AG10803 (cell line): ENCODE data around the gene TMEM243.

Experiments used
- DNase-seq: peaks from one replicate; pipeline ENCODE4 v3.0.0; 2010; ENCODE audit warnings: low read depth
- H3K4me3 ChIP-seq: 2 replicates; pipeline ENCODE4 v1.5.1; 2011; ENCODE audit warnings: mild to moderate bottlenecking, low read length, control low read depth
- TF ChIP-seq, protein P1 (sequence below): conservative IDR thresholded peaks from 2 replicates; pipeline ENCODE4 v1.5.1; 2011; ENCODE audit warnings: mild to moderate bottlenecking, low read length, control low read depth, inconsistent platforms

Gene TMEM243

DNA sequence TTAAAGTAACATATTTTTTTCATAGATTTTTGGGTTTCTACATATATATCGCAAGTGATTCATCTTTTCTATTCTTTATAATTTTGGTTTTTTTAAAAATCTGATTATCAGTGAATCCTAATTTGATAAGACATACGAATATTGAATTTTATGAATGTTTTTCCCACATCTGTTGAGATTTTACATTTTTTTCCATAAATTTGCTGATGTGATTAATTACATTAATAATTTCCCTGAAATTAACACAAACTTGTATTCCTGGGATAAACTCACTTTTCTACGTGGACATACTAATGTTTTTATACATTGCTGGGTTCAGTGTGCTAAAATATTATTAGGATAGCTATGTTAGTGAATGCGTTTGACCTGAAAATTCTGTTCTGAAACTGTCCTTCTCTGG, 41.2 kb downstream of the TMEM243 start:
- DNase-seq = no peak
- H3K4me3 ChIP-seq = no peak overlapping the region
- TF ChIP-seq, protein P1, sequence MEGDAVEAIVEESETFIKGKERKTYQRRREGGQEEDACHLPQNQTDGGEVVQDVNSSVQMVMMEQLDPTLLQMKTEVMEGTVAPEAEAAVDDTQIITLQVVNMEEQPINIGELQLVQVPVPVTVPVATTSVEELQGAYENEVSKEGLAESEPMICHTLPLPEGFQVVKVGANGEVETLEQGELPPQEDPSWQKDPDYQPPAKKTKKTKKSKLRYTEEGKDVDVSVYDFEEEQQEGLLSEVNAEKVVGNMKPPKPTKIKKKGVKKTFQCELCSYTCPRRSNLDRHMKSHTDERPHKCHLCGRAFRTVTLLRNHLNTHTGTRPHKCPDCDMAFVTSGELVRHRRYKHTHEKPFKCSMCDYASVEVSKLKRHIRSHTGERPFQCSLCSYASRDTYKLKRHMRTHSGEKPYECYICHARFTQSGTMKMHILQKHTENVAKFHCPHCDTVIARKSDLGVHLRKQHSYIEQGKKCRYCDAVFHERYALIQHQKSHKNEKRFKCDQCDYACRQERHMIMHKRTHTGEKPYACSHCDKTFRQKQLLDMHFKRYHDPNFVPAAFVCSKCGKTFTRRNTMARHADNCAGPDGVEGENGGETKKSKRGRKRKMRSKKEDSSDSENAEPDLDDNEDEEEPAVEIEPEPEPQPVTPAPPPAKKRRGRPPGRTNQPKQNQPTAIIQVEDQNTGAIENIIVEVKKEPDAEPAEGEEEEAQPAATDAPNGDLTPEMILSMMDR = no peak

DNA sequence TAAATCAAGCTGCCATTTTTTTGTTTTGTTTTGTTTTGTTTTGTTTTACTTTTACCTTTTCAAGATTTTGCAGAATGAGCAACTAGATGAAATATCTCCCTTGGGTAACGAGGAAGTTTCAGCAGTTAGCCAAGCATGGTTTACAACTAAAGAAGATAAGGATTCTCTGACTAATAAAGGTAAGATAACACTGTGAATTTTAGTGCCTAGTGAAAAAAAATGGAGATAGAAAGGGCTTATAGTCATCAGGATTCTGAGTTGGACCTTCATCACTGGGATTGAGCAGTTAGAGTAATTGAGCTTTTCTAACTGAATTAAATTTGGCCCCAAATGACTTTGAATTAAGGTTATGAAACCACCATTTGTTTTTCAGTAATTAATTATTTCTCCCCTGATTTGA, 46.1 kb downstream of the TMEM243 start:
- TF ChIP-seq, protein P1 = no peak
- no peak overlapping the region for H3K4me3 ChIP-seq
- no peak for DNase-seq

DNA sequence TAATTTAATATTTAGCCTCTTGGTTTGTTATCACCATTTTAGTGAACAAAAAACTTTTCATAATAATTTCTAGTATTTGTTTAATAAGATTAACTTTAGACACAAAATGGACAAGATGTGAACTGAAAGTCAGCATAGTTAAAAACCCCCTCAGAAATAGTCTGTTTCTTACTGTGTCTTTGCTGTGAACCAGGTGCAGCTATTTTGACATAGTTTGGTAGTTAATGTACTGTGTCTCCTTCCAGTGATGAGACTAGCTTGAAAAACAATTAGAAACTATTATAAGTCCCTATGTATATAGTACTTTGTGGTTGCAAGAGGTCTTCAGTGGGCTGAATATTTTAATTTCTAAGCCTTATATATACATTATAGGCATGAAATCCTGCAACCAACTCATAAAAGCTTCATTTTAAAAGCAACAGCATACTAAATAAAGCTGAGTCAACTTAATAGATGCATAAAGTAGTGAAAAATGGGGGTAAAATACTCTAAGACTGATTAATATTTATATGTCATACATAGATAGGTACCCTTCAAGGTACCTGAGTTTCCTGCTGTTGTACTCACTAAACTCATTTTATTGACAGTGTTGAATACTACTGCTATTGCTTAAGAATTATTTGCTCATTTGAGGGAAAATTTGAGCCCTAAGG, 48.1 kb downstream of the TMEM243 start:
- TF ChIP-seq, protein P1 = no peak
- DNase-seq = no peak
- no peak overlapping the region for H3K4me3 ChIP-seq

DNA sequence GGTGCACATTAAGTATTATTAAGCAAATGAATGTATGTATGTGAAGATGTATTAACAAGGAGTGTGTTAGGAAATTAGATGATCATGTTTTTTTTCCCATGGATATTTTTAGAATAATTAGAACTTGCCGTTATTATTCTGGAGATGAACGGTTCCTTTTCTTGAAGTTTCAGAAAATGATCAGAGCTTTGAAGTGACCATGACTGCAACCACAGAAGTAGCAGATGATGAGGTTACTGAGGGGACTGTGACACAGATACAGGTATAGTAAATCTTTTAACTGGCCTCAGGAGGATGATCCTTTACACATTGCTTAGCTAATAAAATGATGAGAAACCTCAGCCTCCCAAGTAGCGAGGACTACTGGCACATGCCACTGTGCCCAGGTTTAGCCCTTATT, 48.7 kb downstream of the TMEM243 start:
- TF ChIP-seq, protein P1 = no peak
- DNase-seq = no peak
- H3K4me3 ChIP-seq = no peak overlapping the region

DNA sequence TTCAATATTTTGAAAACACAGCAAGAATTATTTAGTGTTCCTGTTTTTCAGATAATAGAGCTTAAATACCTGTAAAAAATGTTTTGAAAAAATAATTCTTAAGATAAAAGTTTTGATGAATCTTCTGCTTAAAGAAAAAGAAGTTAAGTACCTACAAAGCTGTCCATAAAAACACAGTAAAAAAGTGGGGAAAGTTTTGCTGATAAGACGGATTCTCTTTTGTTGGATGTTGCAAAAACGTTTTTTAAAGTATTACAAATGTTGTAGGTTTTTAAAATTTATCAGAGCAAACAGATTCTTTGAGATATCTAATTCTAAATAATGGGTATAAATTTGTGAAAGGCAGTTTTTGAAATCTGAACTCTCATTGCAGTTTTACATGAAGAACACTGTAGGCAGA, 55.1 kb downstream of the TMEM243 start:
- TF ChIP-seq, protein P1 = no peak
- DNase-seq = no peak
- no peak overlapping the region for H3K4me3 ChIP-seq

DNA sequence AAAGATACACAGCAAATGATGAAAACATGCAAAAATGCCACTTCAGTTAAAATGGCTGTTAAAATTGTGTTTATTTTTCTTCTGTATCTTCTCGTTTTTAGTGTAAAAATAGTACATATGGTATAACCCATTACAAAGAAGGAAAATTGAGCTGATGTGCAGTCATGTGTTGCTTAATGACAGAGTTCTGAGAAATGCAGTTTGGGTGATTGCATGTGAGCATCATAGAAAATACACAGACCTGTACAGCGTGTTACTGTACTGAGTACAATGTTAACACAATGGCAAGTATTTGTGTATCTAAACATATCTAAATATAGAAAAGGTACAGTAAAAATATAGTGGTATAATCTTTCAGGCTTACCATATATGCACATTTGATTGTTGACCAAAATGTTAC, 60.0 kb downstream of the TMEM243 start:
- TF ChIP-seq, protein P1 = no peak
- no peak for DNase-seq
- H3K4me3 ChIP-seq = no peak overlapping the region

DNA sequence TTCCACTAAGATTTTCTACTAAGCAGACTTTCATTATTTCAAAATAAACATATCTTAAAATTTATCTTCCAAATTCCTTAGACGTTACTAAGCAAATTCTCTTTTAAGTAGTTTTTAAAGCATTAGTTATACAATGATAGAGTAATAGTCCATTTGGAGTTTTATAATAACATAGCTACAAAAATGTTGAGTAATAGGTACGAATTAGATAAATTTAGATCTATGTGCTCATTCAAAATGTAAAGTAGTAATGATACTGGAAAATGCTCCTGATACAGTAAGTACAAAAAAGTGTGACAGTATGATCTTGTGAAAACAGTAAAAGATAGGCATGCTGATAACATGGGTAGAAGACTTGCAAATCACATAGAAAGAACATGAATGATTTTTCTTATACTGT, 62.8 kb downstream of the TMEM243 start:
- DNase-seq = no peak
- TF ChIP-seq, protein P1 = no peak
- no peak overlapping the region for H3K4me3 ChIP-seq
